ENCODE results near the gene MAP3K5.

DNA sequence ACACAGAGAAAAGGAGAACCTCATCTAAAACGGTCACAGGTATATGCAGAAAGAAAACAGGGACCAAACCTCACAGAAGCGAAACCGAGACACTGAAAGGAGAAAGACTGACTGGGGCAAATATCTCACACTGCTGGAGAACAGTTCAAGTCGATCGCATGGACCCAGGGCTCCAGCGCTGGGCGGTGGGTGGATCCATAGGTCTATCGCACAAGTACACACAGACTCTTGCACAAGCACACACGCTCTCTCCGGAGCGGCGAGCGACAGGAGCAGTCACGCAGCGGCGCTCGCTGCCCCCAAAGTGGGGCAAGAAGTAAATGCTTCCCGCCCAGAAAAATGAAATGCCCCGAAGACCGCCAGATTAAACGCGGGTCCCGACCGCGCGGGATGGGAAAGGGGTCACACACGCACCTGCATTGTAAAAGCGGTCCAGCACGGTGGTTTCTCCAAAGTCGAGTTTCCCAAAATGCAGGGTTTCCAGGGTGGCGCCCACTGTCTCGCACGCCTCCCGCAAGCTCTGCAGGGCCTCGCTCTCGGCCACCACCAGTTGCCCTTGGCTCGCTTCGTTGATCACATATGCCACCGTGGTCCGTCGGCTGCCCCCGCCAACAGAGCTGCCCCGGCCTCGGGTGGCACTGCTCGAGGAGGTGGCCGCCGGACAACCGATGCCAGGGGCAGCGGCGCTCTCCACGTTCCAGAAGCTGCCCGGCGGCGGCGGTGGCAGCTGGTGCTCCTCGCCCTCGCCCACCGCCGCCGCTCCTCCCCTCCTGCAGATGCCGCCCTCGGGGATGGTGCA, 782 bp downstream of the MAP3K5 start:
- TF ChIP-seq POLR2AphosphoS5 (IDR thresholded peaks at IDR 0.05) (peak; percentile 22), POLR2A (IDR thresholded peaks at IDR 0.05) (peak; percentile 48)
